WTC11 (cell line): ENCODE data around the gene CNTNAP2. TPM values are rescaled to one million over a fixed set of nuclear protein-coding genes. Genes with fewer than 3 reads are reported as not detected.

Experiments
- ATAC-seq: fragments of 200-7000 bp; cut with Tn5 transposase; 2 replicates; pipeline ENCODE4 v1.10.0; 2021; ENCODE audit warnings: mild to moderate bottlenecking, moderate library complexity
- CTCF ChIA-PET: fragments of 300-600 bp; sonication (Branson Sonifier 250); formaldehyde crosslinking; loops from one replicate; lab custom pipeline; 2021; ENCODE audit warnings: antibody characterized with exemption; lab: Charles Lee
- POLR2A ChIA-PET: fragments of 350-600 bp; sonication (Branson Sonifier 250); formaldehyde crosslinking; loops from one replicate; lab custom pipeline; 2021; ENCODE audit warnings: antibody characterized with exemption; lab: Charles Lee
- DNase-seq: peaks from one replicate; pipeline ENCODE4 v3.0.0; 2021; ENCODE audit warnings: low spot score
- H3K27ac Mint-ChIP-seq: 2 replicates; pipeline ENCODE4 v1.8.0; 2021; ENCODE audit warnings: mixed read lengths
- H3K27me3 Mint-ChIP-seq: 2 replicates; pipeline ENCODE4 v1.8.0; 2021; ENCODE audit warnings: low read depth, mild to moderate bottlenecking, moderate library complexity, mixed read lengths
- H3K36me3 Mint-ChIP-seq: 2 replicates; pipeline ENCODE4 v1.8.0; 2021; ENCODE audit warnings: mixed read lengths
- H3K4me1 Mint-ChIP-seq: 2 replicates; pipeline ENCODE4 v1.8.0; 2022; ENCODE audit warnings: mixed read lengths
- H3K4me3 Mint-ChIP-seq: 2 replicates; pipeline ENCODE4 v1.8.0; 2021; ENCODE audit warnings: mild to moderate bottlenecking, moderate library complexity, mixed read lengths
- H3K9me3 Mint-ChIP-seq: 2 replicates; pipeline ENCODE4 v1.8.0; 2021; ENCODE audit warnings: mixed read lengths
- FOXK1 ChIP-seq: sonication (generic); formaldehyde crosslinking; IDR thresholded peaks from 2 replicates; pipeline ENCODE4 v1.8.0; 2022; ENCODE audit warnings: mild to moderate bottlenecking, moderate library complexity, missing genetic modification reagents
- GABPB1 ChIP-seq: sonication (generic); formaldehyde crosslinking; IDR thresholded peaks from 2 replicates; pipeline ENCODE4 v1.8.1; 2023; ENCODE audit warnings: mild to moderate bottlenecking, missing genetic modification reagents
- GTF2I ChIP-seq: fragments of 250-450 bp; sonication (Bioruptor Pico); conservative IDR thresholded peaks from 2 replicates; pipeline ENCODE4 v1.4.0; 2021; ENCODE audit warnings: mild to moderate bottlenecking
- HMGA2 ChIP-seq: fragments of 250-450 bp; sonication (Bioruptor Pico); IDR thresholded peaks from 2 replicates; pipeline ENCODE4 v1.4.0; 2021; ENCODE audit warnings: mild to moderate bottlenecking, moderate library complexity
- IRF2 ChIP-seq: sonication (generic); formaldehyde crosslinking; IDR thresholded peaks from 2 replicates; pipeline ENCODE4 v1.8.0; 2022; ENCODE audit warnings: low read depth, missing genetic modification reagents, borderline replicate concordance
- NFATC4 ChIP-seq: fragments of 250-450 bp; sonication (Bioruptor Pico); IDR thresholded peaks from 2 replicates; pipeline ENCODE4 v1.9.0; 2021; ENCODE audit warnings: mild to moderate bottlenecking
- NFE2L1 ChIP-seq: sonication (generic); formaldehyde crosslinking; IDR thresholded peaks from 2 replicates; pipeline ENCODE4 v1.8.1; 2023; ENCODE audit warnings: missing genetic modification reagents
- SMAD3 ChIP-seq: sonication (generic); formaldehyde crosslinking; IDR thresholded peaks from 2 replicates; pipeline ENCODE4 v1.8.0; 2022; ENCODE audit warnings: missing genetic modification reagents, mild to moderate bottlenecking, borderline replicate concordance
- STAT6 ChIP-seq: sonication (generic); formaldehyde crosslinking; conservative IDR thresholded peaks from 2 replicates; pipeline ENCODE4 v1.8.1; 2023; ENCODE audit warnings: mild to moderate bottlenecking, low read depth, missing genetic modification reagents, moderate library complexity
- TCF7 ChIP-seq: sonication (generic); formaldehyde crosslinking; IDR thresholded peaks from 2 replicates; pipeline ENCODE4 v1.8.0; 2022; ENCODE audit warnings: mild to moderate bottlenecking, low read depth, missing genetic modification reagents, moderate library complexity
- USF1 ChIP-seq: sonication (generic); formaldehyde crosslinking; IDR thresholded peaks from 2 replicates; pipeline ENCODE4 v1.8.0; 2022; ENCODE audit warnings: mild to moderate bottlenecking, missing genetic modification reagents
- ZMAT4 ChIP-seq: fragments of 250-450 bp; sonication (Bioruptor Pico); IDR thresholded peaks from 2 replicates; pipeline ENCODE4 v1.9.0; 2021; ENCODE audit warnings: mild to moderate bottlenecking
- ZNF317 ChIP-seq: sonication (generic); formaldehyde crosslinking; IDR thresholded peaks from 2 replicates; pipeline ENCODE4 v1.8.1; 2023; ENCODE audit warnings: low read depth, mild to moderate bottlenecking, moderate library complexity, missing genetic modification reagents, borderline replicate concordance
- ZNF396 ChIP-seq: fragments of 250-450 bp; sonication (Bioruptor Pico); IDR thresholded peaks from 2 replicates; pipeline ENCODE4 v1.8.0; 2021; ENCODE audit warnings: mild to moderate bottlenecking, moderate library complexity, borderline replicate concordance
- ZNF425 ChIP-seq: fragments of 250-450 bp; sonication (Bioruptor Pico); conservative IDR thresholded peaks from 2 replicates; pipeline ENCODE4 v1.9.0; 2021; ENCODE audit warnings: mild to moderate bottlenecking
- ZNF671 ChIP-seq: fragments of 250-450 bp; sonication (Bioruptor Pico); IDR thresholded peaks from 2 replicates; pipeline ENCODE4 v1.8.0; 2021; ENCODE audit warnings: mild to moderate bottlenecking
- ZSCAN18 ChIP-seq: fragments of 250-450 bp; sonication (Bioruptor Pico); IDR thresholded peaks from 2 replicates; pipeline ENCODE4 v2.1.2; 2022; ENCODE audit warnings: mild to moderate bottlenecking, moderate library complexity
- total RNA-seq: library from RNA; stranded (reverse); gene quantifications from 3 replicates; pipeline ENCODE4 v1.2.3, GENCODE V29; 2021
- TF ChIP-seq, protein P1 (sequence below): sonication (generic); formaldehyde crosslinking; IDR thresholded peaks from 2 replicates; pipeline ENCODE4 v1.8.1; 2023; ENCODE audit warnings: mild to moderate bottlenecking, moderate library complexity, missing genetic modification reagents
- TF ChIP-seq, protein P2 (sequence below): sonication (generic); formaldehyde crosslinking; IDR thresholded peaks from 2 replicates; pipeline ENCODE4 v1.8.0; 2023; ENCODE audit warnings: missing genetic modification reagents
- TF ChIP-seq, protein P3 (sequence below): sonication (generic); formaldehyde crosslinking; IDR thresholded peaks from 2 replicates; pipeline ENCODE4 v1.8.0; 2023; ENCODE audit warnings: missing genetic modification reagents, mild to moderate bottlenecking, borderline replicate concordance

Gene CNTNAP2
- total RNA-seq, 1 experiment from 2014 or later = 63.8 TPM

GRCh38 chr7:146619641-146620040, 503.0 kb downstream of the CNTNAP2 start:
- Mint-ChIP-seq H3K4me1 (no peaks in the 10 kb centered on the region), H3K4me3 (no peak overlapping the region), H3K27me3 (no peaks in the 10 kb centered on the region), H3K9me3 (no peaks in the 10 kb centered on the region), H3K27ac (no peak overlapping the region), H3K36me3 (no peaks in the 10 kb centered on the region)
- TF ChIP-seq IRF2 (CRISPR knock-in tag) (no peak), NFE2L1 (CRISPR knock-in tag) (no peak), SMAD3 (CRISPR knock-in tag) (no peak), FOXK1 (CRISPR knock-in tag) (no peak), ZNF396 (CRISPR knock-in tag) (no peak), ZNF425 (CRISPR knock-in tag) (no peak), GTF2I (no peak), STAT6 (CRISPR knock-in tag) (no peak), GABPB1 (CRISPR knock-in tag) (no peak), ZNF317 (no peak), USF1 (CRISPR knock-in tag) (no peak), ZMAT4 (CRISPR knock-in tag) (no peak), NFATC4 (no peak), ZNF671 (no peak), HMGA2 (CRISPR knock-in tag) (no peak), ZSCAN18 (CRISPR knock-in tag) (no peak), TCF7 (CRISPR knock-in tag) (no peak)
- TF ChIP-seq, protein P1, sequence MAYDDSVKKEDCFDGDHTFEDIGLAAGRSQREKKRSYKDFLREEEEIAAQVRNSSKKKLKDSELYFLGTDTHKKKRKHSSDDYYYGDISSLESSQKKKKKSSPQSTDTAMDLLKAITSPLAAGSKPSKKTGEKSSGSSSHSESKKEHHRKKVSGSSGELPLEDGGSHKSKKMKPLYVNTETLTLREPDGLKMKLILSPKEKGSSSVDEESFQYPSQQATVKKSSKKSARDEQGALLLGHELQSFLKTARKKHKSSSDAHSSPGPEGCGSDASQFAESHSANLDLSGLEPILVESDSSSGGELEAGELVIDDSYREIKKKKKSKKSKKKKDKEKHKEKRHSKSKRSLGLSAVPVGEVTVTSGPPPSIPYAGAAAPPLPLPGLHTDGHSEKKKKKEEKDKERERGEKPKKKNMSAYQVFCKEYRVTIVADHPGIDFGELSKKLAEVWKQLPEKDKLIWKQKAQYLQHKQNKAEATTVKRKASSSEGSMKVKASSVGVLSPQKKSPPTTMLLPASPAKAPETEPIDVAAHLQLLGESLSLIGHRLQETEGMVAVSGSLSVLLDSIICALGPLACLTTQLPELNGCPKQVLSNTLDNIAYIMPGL = no peak
- TF ChIP-seq, protein P2, sequence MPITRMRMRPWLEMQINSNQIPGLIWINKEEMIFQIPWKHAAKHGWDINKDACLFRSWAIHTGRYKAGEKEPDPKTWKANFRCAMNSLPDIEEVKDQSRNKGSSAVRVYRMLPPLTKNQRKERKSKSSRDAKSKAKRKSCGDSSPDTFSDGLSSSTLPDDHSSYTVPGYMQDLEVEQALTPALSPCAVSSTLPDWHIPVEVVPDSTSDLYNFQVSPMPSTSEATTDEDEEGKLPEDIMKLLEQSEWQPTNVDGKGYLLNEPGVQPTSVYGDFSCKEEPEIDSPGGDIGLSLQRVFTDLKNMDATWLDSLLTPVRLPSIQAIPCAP (CRISPR knock-in tag) = no peak
- TF ChIP-seq, protein P3, sequence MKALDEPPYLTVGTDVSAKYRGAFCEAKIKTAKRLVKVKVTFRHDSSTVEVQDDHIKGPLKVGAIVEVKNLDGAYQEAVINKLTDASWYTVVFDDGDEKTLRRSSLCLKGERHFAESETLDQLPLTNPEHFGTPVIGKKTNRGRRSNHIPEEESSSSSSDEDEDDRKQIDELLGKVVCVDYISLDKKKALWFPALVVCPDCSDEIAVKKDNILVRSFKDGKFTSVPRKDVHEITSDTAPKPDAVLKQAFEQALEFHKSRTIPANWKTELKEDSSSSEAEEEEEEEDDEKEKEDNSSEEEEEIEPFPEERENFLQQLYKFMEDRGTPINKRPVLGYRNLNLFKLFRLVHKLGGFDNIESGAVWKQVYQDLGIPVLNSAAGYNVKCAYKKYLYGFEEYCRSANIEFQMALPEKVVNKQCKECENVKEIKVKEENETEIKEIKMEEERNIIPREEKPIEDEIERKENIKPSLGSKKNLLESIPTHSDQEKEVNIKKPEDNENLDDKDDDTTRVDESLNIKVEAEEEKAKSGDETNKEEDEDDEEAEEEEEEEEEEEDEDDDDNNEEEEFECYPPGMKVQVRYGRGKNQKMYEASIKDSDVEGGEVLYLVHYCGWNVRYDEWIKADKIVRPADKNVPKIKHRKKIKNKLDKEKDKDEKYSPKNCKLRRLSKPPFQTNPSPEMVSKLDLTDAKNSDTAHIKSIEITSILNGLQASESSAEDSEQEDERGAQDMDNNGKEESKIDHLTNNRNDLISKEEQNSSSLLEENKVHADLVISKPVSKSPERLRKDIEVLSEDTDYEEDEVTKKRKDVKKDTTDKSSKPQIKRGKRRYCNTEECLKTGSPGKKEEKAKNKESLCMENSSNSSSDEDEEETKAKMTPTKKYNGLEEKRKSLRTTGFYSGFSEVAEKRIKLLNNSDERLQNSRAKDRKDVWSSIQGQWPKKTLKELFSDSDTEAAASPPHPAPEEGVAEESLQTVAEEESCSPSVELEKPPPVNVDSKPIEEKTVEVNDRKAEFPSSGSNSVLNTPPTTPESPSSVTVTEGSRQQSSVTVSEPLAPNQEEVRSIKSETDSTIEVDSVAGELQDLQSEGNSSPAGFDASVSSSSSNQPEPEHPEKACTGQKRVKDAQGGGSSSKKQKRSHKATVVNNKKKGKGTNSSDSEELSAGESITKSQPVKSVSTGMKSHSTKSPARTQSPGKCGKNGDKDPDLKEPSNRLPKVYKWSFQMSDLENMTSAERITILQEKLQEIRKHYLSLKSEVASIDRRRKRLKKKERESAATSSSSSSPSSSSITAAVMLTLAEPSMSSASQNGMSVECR (CRISPR knock-in tag) = no peak
- ChIA-PET CTCF (no interaction called here), POLR2A (no interaction called here)
- DNase-seq (no peak), ATAC-seq (no peak)
